ENCODE measurements around the gene REEP5. TPM values are rescaled to one million over a fixed set of nuclear protein-coding genes. Genes with fewer than 3 reads are reported as not detected.
"Not testable (repeated sequence)": the region's sequence is repeated elsewhere in the genome, so short reads cannot be mapped to it uniquely, and the experiment has no call there.

The REEP5 gene
- total RNA-seq, 1 experiment from 2014 or later = 50.5 TPM

DNA sequence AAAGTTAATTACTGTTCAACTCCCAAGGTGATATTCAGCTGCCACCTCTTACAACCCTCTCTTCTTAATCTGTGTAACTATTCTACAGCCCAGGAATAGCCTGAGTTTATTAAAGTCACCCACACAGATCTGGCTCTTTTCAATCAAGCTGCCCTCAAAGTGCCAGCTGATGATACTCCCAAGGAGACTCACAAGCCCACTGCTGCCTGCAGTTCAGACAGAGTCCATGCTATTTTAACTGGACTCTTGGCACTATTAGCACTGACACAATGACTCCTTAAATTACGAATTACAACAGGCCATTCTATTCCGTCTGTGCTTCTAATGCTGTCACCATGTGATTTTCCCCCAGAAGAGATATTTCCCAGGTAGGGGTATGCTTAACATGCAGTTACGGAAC is 26.3 kb downstream of the REEP5 start:
- DNase-seq (ENCODE audit: low spot score) = no peak
- TF ChIP-seq EZH2 (IDR thresholded peaks at IDR 0.05; ENCODE audit: borderline replicate concordance, low read depth, low read length, poor library complexity, severe bottlenecking) = no peak
- TF ChIP-seq, protein P1, sequence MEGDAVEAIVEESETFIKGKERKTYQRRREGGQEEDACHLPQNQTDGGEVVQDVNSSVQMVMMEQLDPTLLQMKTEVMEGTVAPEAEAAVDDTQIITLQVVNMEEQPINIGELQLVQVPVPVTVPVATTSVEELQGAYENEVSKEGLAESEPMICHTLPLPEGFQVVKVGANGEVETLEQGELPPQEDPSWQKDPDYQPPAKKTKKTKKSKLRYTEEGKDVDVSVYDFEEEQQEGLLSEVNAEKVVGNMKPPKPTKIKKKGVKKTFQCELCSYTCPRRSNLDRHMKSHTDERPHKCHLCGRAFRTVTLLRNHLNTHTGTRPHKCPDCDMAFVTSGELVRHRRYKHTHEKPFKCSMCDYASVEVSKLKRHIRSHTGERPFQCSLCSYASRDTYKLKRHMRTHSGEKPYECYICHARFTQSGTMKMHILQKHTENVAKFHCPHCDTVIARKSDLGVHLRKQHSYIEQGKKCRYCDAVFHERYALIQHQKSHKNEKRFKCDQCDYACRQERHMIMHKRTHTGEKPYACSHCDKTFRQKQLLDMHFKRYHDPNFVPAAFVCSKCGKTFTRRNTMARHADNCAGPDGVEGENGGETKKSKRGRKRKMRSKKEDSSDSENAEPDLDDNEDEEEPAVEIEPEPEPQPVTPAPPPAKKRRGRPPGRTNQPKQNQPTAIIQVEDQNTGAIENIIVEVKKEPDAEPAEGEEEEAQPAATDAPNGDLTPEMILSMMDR (conservative IDR thresholded peaks at IDR 0.05; ENCODE audit: low read depth, low read length) = no peak
- H3K9me3 ChIP-seq (ENCODE audit: low read depth, low read length, poor library complexity, severe bottlenecking) = no peaks in the 10 kb centered on the region
- no peak overlapping the region for H3K4me3 ChIP-seq (ENCODE audit: low read depth, low read length, poor library complexity, severe bottlenecking)
- no TSS peak for BruUV-seq (replicated peaks)
- intact Hi-C loops (cut with micrococcal nuclease; ENCODE audit: unreplicated experiment) = no loop called here
- no peaks in the 10 kb centered on the region for H3K4me1 ChIP-seq (ENCODE audit: insufficient read depth, low read length, poor library complexity, severe bottlenecking)
- CTCF ChIA-PET = no interaction called here
- POLR2A ChIA-PET (ENCODE audit: low non-redundant PET) = no interaction called here
- peaks cover 18% of the 10 kb centered on the region for H3K36me3 ChIP-seq (ENCODE audit: insufficient read depth, low read length, poor library complexity, severe bottlenecking)
- H3K27ac ChIP-seq (ENCODE audit: low read depth, low read length, poor library complexity, severe bottlenecking) = no peak overlapping the region
- no peaks in the 10 kb centered on the region for H3K27me3 ChIP-seq (replicated peaks; ENCODE audit: insufficient read depth, low read depth, low read length, poor library complexity)

DNA sequence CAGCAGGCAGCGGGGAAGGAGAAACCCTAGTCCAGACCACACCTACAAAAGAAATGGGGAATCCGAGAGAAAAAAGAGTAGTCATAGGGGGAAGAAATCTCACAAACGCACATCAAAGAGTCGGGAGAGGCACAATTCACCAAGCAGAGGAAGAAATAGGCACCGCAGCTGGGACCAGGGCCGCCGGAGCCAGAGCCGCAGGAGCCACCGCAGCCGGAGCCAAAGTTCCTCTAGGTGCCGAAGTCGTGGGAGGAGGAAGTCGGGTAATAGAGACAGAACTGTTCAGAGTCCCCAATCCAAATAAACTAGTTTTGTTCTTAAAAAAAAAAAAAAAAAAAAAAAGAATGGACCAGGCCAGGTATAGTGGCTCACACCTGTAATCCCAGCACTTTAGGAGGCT is 29.3 kb downstream of the REEP5 start:
- POLR2A ChIA-PET (ENCODE audit: low non-redundant PET) = no interaction called here

DNA sequence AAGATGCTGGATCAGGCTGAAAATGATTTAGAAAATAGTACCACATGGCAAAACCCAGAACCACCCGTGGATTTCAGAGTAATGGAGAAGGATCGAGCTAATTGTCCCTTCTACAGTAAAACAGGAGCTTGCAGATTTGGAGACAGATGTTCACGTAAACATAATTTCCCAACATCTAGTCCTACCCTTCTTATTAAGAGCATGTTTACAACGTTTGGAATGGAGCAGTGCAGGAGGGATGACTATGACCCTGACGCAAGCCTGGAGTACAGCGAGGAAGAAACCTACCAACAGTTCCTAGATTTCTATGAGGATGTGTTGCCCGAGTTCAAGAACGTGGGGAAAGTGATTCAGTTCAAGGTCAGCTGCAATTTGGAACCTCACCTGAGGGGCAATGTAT is 30.0 kb downstream of the REEP5 start:
- DNase-seq (ENCODE audit: low spot score); CTCF ChIA-PET; H3K9me3 ChIP-seq (ENCODE audit: low read depth, low read length, poor library complexity, severe bottlenecking); H3K27ac ChIP-seq (ENCODE audit: low read depth, low read length, poor library complexity, severe bottlenecking); H3K4me3 ChIP-seq (ENCODE audit: low read depth, low read length, poor library complexity, severe bottlenecking); H3K27me3 ChIP-seq (replicated peaks; ENCODE audit: insufficient read depth, low read depth, low read length, poor library complexity); H3K4me1 ChIP-seq (ENCODE audit: insufficient read depth, low read length, poor library complexity, severe bottlenecking); intact Hi-C loops (cut with micrococcal nuclease; ENCODE audit: unreplicated experiment); POLR2A ChIA-PET (ENCODE audit: low non-redundant PET): not testable (repeated sequence)
- TSS peak; percentile 70 for BruUV-seq (replicated peaks)
- peaks cover 14% of the 10 kb centered on the region for H3K36me3 ChIP-seq (ENCODE audit: insufficient read depth, low read length, poor library complexity, severe bottlenecking)

More for the DNA sequence above, 29.3 kb downstream of the REEP5 start:
- no peak for TF ChIP-seq EZH2 (IDR thresholded peaks at IDR 0.05; ENCODE audit: borderline replicate concordance, low read depth, low read length, poor library complexity, severe bottlenecking)
- TF ChIP-seq, protein P1 (conservative IDR thresholded peaks at IDR 0.05; ENCODE audit: low read depth, low read length) = no peak
- BruUV-seq (replicated peaks) = no TSS peak
- no peak overlapping the region for H3K4me3 ChIP-seq (ENCODE audit: low read depth, low read length, poor library complexity, severe bottlenecking)
- H3K36me3 ChIP-seq (ENCODE audit: insufficient read depth, low read length, poor library complexity, severe bottlenecking) = peaks cover 14% of the 10 kb centered on the region
- H3K27me3 ChIP-seq (replicated peaks; ENCODE audit: insufficient read depth, low read depth, low read length, poor library complexity) = no peaks in the 10 kb centered on the region
- no peaks in the 10 kb centered on the region for H3K9me3 ChIP-seq (ENCODE audit: low read depth, low read length, poor library complexity, severe bottlenecking)
- CTCF ChIA-PET = no interaction called here
- intact Hi-C loops (cut with micrococcal nuclease; ENCODE audit: unreplicated experiment) = no loop called here
- DNase-seq (ENCODE audit: low spot score) = no peak
- no peak overlapping the region for H3K27ac ChIP-seq (ENCODE audit: low read depth, low read length, poor library complexity, severe bottlenecking)
- no peaks in the 10 kb centered on the region for H3K4me1 ChIP-seq (ENCODE audit: insufficient read depth, low read length, poor library complexity, severe bottlenecking)

DNA sequence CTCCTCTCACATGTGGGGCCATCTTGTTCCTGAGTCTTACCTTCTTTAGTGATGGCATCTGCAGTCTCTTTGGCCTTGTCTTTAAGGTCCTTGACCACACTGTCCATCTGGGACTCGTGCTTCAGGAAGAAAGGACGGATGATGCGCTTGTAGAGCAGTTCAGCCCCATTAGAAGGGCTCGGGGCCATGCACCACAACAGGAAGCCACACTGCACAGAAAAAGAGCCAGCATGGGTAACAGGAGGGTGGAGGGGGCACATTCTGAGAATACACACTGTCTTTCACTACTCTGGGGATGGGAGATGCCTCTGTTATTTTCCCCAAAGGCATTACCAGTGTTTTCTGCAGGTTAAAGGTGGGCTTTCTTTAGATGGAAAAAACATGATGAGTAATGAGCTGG is 35.1 kb downstream of the REEP5 start:
- no TSS peak for BruUV-seq (replicated peaks)
- H3K9me3 ChIP-seq (ENCODE audit: low read depth, low read length, poor library complexity, severe bottlenecking) = no peaks in the 10 kb centered on the region
- no peak for DNase-seq (ENCODE audit: low spot score)
- intact Hi-C loops (cut with micrococcal nuclease; ENCODE audit: unreplicated experiment) = no loop called here
- no peak overlapping the region for H3K27ac ChIP-seq (ENCODE audit: low read depth, low read length, poor library complexity, severe bottlenecking)
- H3K27me3 ChIP-seq (replicated peaks; ENCODE audit: insufficient read depth, low read depth, low read length, poor library complexity) = no peaks in the 10 kb centered on the region
- CTCF ChIA-PET = no interaction called here
- peaks cover 34% of the 10 kb centered on the region for H3K36me3 ChIP-seq (ENCODE audit: insufficient read depth, low read length, poor library complexity, severe bottlenecking)
- no peak overlapping the region for H3K4me3 ChIP-seq (ENCODE audit: low read depth, low read length, poor library complexity, severe bottlenecking)
- TF ChIP-seq, protein P1 (conservative IDR thresholded peaks at IDR 0.05; ENCODE audit: low read depth, low read length) = no peak
- no peak for TF ChIP-seq EZH2 (IDR thresholded peaks at IDR 0.05; ENCODE audit: borderline replicate concordance, low read depth, low read length, poor library complexity, severe bottlenecking)
- POLR2A ChIA-PET (ENCODE audit: low non-redundant PET) = no interaction called here
- no peaks in the 10 kb centered on the region for H3K4me1 ChIP-seq (ENCODE audit: insufficient read depth, low read length, poor library complexity, severe bottlenecking)
